Epithelial cell of prostate (primary cell): ENCODE measurements around the gene GRIA1.
A peak's percentile ranks its signal among the peaks of the same experiment; 100 is the strongest.

Source experiments
- DNase-seq: peaks from one replicate; pipeline ENCODE4 v3.0.0-alpha.2; 2011; ENCODE audit warnings: low read depth, low spot score
- H3K27ac ChIP-seq: fragments of 450-650 bp; 2 replicates; pipeline ENCODE4 v1.5.1; 2017; ENCODE audit warnings: mild to moderate bottlenecking

Gene GRIA1

DNA sequence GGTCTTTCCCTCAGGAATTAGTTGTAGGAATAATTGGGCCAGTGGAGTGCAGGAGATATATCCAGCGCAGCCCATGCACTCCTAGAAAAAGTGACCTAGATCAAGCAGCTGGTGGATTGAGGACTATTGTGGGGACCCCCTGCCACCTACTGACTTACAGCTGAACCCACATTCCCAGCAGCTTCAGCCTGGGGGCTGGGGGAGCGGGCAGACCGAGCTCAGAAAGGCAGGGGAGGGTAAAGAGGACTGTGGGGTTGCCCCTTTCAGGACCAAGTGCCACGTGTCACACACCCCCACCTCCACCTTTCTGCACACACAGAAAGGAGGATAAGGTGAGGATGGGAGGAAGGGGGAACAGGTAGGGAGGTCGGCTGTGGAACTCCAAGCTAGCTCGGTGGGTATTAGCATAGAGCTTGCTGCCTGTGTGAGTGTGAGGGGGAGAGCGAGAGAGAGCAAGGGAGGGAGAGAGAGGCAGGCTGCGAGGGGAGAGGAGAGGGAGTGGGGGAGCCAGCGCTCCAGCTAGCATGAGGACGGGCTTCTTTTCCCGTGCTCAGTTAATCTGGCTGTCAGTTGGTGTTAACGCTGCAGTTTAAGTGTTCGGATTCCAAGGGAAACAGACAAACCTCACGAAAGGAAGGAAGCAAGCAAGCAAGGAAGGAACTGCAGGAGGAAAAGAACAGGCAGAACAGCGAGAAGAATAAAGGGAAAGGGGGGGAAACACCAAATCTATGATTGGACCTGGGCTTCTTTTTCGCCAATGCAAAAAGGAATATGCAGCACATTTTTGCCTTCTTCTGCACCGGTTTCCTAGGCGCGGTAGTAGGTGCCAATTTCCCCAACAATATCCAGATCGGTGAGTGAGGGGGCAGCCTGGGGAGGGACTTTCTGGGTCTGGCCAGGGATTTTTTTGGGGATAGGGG lies at the start of gene GRIA1:
Gene GRIA1, plus strand, starts transcription at position 553 of the 920 bp plus-strand sequence.
- no peak for DNase-seq
- H3K27ac ChIP-seq = no peak within 1 kb of the TSS

DNA sequence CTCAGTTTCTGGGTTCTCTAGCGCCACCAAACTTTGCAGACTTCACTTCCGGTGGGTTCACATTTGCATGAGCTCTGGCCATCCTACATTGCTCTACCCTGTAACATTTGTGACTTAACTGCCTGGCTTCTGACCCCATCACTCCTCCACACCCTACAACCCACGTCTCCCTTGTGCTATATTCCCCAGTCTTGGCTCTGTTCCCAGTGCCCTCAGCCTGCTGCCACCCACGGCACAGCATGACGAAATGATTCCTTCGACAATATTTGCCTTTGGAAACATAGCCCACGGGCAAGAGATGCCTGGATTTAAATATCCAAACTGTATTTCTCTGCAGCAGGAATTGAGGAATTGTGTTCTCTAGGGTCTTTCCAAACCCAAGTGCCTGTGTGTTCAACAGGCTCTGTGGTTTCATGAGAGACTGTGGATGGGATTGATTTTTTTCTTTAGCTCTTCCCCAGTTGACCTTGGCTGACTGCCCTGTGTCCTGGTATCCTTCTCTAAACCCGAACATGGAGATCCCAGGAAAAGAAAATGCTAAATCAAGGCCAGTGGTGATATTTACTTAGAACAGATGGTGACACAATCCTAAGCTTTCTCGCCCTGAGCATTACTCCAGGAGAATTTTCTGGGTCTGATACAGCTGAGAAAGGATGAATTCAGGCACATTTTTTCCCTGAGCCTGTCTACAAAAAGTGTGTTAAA lies 44.4 kb upstream of the GRIA1 start:
- no peak for DNase-seq
- H3K27ac ChIP-seq = no peak overlapping the region

DNA sequence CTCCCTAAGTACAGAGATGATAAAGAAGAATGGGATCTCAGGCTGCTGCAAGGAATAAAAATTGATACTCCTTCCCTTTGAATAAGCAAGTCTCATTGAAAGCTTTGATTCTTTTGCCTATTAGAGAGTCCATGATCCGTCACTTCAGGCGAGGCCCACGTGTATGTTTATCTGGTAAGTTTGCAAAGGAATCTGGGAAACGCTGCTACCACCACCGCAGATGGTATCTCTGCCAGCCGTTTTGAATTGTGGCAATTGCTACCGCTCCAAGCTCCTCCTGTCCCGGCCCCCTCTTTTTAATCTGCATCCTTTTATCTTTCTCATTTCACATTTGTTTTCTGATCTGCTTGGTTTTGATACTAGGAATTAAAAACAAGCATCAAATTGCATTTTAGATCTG lies 42.9 kb upstream of the GRIA1 start:
- no peak overlapping the region for H3K27ac ChIP-seq
- no peak for DNase-seq

GRCh38 chr5:153456354-153456753 lies 34.1 kb upstream of the GRIA1 start:
- H3K27ac ChIP-seq = no peak overlapping the region
- DNase-seq = no peak

DNA sequence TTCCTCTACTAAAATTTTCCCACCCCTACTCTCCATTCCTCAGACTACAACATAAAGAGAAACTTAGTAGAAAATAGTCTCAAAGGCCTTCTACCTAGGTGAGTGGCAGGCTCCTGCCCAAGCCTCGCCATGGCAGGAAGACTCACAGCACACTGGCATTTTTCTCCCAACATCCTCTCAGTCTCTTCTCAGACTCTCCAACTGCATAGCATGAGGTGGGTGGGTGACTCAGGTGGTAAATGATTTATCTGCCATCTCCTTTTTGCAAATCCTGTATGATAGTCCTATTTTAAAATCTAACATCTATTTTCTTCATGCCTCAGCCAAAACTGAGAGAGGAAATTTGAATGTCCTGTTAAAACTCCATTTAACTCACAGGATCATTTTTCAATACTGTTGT lies 33.5 kb upstream of the GRIA1 start:
- DNase-seq = no peak
- no peak overlapping the region for H3K27ac ChIP-seq

GRCh38 chr5:153458268-153458667 lies 32.2 kb upstream of the GRIA1 start:
- DNase-seq = no peak

DNA sequence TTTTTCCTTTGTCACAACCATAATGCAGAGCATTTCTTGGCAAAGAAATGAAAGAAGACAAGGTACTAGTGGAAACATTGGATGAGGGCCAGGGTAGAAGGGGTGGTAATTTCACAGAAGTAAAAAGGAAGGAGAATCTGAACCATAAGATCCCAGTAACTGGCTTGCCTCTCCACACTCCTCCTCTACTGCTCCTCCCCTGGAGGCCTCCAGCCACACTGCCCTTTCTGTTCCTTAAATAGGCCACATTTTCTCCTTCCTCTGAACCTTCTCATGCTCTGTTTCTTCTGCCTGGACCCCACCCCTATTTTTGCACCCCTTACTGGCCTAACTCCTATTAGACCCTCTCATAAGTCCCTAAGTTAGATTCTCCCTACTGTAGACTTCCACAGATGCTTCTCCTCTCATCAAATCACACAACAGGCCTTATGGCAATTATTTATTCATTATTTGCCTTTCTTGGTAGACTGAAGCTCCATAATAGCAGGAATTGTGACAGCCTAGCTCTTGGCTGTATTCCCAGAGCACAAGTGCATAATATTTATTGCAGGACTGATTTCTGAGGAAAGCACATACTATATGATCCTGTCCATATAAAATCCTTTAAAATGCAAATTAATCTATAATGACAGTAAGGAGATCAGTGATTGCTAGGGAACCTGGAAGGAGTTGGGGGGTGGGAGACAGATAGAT lies 31.3 kb upstream of the GRIA1 start:
- no peak for DNase-seq
- no peak overlapping the region for H3K27ac ChIP-seq

More at GRCh38 chr5:153458268-153458667, 32.2 kb upstream of the GRIA1 start:
- H3K27ac ChIP-seq = no peak overlapping the region

- H3K27ac ChIP-seq = no peak overlapping the region
- no peak for DNase-seq
Observed at GRCh38 chr5:153460421-153460820, 30.0 kb upstream of the GRIA1 start.

- H3K27ac ChIP-seq = no peak overlapping the region
- DNase-seq = no peak
Observed at GRCh38 chr5:153461341-153461740, 29.1 kb upstream of the GRIA1 start.

- DNase-seq = peak; percentile 6
- peak overlapping the region; percentile 25 for H3K27ac ChIP-seq
Observed at GRCh38 chr5:153463806-153464205, 26.7 kb upstream of the GRIA1 start.

GRCh38 chr5:153467546-153467945 lies 22.9 kb upstream of the GRIA1 start:
- DNase-seq = no peak
- no peak overlapping the region for H3K27ac ChIP-seq

- DNase-seq = no peak
- H3K27ac ChIP-seq = no peak overlapping the region
Observed at GRCh38 chr5:153469423-153469822, 21.0 kb upstream of the GRIA1 start.

GRCh38 chr5:153470736-153471135 lies 19.7 kb upstream of the GRIA1 start:
- DNase-seq = no peak
- H3K27ac ChIP-seq = no peak overlapping the region

- no peak overlapping the region for H3K27ac ChIP-seq
- peak; percentile 82 for DNase-seq
Observed at GRCh38 chr5:153476767-153477166, 13.7 kb upstream of the GRIA1 start.

DNA sequence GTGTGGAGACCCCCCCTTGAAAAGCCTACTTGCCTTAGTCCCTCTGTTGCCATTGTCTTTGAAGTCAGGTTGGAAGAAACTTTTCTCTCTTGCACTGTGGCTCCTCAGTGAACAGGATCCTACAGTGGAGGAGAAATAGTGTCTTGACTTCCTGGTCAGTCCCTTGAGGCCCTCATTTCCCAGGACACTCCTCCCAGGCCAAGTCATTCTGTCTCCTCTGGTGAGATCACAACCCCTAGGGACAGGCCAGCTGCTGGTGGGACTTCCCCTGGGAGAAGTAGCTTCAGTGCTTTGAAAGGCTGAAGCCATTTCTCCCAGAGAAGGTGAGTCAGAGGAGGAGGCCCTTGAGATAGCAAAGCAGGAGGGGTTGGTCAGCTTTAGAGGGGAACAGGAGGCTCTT lies 10.1 kb upstream of the GRIA1 start:
- no peak for DNase-seq
- no peak overlapping the region for H3K27ac ChIP-seq

GRCh38 chr5:153483482-153483881 lies 7.0 kb upstream of the GRIA1 start:
- no peak overlapping the region for H3K27ac ChIP-seq
- no peak for DNase-seq

DNA sequence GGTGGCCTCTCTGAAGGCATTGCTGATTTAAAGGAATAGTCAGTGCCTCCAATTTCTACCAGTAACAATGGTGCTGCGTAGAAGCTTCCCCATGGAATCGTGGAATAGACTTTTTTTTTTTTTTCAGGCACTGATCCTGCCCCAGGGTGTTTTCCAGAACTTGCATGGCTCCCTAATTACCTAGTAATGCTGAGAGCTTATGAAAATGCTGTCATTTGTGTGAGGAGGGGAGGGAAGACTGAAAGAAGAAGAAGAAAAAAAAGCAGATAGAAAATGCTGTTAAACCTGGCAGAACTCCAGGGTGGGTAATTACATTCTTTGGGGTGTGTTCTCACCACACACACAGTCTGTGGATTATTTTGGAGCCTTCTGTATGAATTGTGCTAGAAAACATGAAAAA lies 4.8 kb upstream of the GRIA1 start:
- H3K27ac ChIP-seq = no peak overlapping the region
- DNase-seq = no peak

DNA sequence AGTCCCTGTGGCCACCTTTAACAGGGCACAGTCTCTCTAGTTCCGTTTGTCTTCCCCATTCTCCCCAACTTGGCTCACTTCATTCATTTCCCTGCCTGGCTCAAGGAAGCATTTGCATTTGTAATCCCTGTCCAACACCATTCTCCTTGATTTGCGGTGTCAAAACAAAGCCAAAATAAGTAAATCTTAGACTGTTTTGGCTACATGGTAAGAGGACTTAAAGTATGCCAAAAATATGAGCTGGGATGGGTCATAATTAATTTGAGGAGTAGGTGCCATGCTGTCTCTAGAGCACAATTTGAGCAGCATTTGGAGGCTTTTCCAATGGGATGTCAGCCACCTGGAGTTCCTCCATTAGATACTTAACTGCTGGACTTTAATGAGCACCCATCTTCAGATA lies 3.7 kb upstream of the GRIA1 start:
- no peak overlapping the region for H3K27ac ChIP-seq
- DNase-seq = no peak

- H3K27ac ChIP-seq = no peak overlapping the region
- no peak for DNase-seq
Observed at GRCh38 chr5:153489611-153490010, 859 bp upstream of the GRIA1 start.

DNA sequence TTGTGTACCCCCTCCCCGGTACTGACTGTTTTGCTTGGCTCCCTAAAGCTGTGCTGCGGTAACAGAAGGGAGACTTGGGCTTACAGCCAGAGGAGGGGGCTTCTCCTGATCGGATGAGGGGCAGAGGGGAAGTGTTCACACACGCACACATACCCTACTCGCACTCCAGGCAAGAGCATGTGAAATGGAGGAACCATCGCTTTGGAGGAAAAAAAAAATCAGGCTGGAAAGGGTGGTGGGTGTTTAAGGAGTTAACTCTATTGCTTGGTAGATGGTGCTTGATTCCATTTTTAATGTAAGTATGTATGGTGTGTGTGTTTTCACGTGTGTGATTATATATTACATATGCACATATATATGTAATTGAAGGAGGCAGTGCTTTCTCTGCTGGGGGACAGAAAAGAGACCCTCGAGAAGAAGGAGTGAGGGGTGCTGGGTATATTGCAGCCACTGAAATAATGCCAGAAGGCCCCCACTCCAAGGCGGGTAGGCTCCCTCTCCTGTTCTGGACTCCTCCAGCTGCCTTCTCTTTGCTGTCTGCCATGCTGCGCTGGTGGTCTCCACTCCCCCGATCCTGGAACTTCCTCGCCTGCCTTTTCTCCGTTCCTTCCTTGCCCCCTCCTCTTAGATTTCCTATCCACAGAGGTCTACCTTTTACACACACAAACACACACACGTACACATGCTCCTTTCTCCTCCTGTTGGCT lies 721 bp downstream of the GRIA1 start:
- no peak overlapping the region for H3K27ac ChIP-seq
- no peak for DNase-seq
